Measurements from ENCODE around the gene RTN1. TPM values are rescaled to one million over a fixed set of nuclear protein-coding genes. Genes with fewer than 3 reads are reported as not detected.

The RTN1 gene
- polyA plus RNA-seq, 1 donor from 2014 or later: 1,138 TPM

GRCh38 chr14:59566725-59567124 is 303.9 kb downstream of the RTN1 start:
- Histone ChIP-seq H3K9ac (ENCODE audit: low read length) (no peak overlapping the region), H3K36me3 (ENCODE audit: insufficient read depth, low read length) (no peaks in the 10 kb centered on the region), H3K79me2 (replicated peaks; ENCODE audit: insufficient read depth, low read length) (no peaks in the 10 kb centered on the region), H2AFZ (ENCODE audit: low read depth, low read length) (no peak overlapping the region), H3K4me3 (ENCODE audit: low read length) (no peak overlapping the region), H3K9me2 (ENCODE audit: insufficient read depth, low read length) (no peaks in the 10 kb centered on the region), H3K9me3 (ENCODE audit: low read length) (no peaks in the 10 kb centered on the region), H3F3A (ENCODE audit: insufficient read depth, low read length, poor library complexity, severe bottlenecking) (no peaks in the 10 kb centered on the region), H3K4me2 (ENCODE audit: low read length) (no peak overlapping the region), H3K27ac (ENCODE audit: low read length) (no peak overlapping the region), H3K27me3 (ENCODE audit: insufficient read depth, low read depth, low read length) (no peaks in the 10 kb centered on the region), H4K20me1 (ENCODE audit: insufficient read depth) (no peaks in the 10 kb centered on the region)
- TF ChIP-seq CTCF (IDR thresholded peaks at IDR 0.05; ENCODE audit: poor library complexity, severe bottlenecking) (no peak), REST (IDR thresholded peaks at IDR 0.05; ENCODE audit: borderline replicate concordance) (no peak), RAD21 (conservative IDR thresholded peaks at IDR 0.05) (no peak), SMC3 (conservative IDR thresholded peaks at IDR 0.05; ENCODE audit: poor library complexity) (no peak), MXI1 (conservative IDR thresholded peaks at IDR 0.05; ENCODE audit: poor library complexity, severe bottlenecking) (no peak), EP300 (conservative IDR thresholded peaks at IDR 0.05; ENCODE audit: poor library complexity, severe bottlenecking) (no peak)

GRCh38 chr14:59566296-59566695 is 304.3 kb downstream of the RTN1 start:
- no peaks in the 10 kb centered on the region for H3F3A ChIP-seq (ENCODE audit: insufficient read depth, low read length, poor library complexity, severe bottlenecking)
- H3K27me3 ChIP-seq (ENCODE audit: insufficient read depth, low read depth, low read length): no peaks in the 10 kb centered on the region
- no peak overlapping the region for H3K27ac ChIP-seq (ENCODE audit: low read length)
- no peaks in the 10 kb centered on the region for H4K20me1 ChIP-seq (ENCODE audit: insufficient read depth)
- no peaks in the 10 kb centered on the region for H3K79me2 ChIP-seq (replicated peaks; ENCODE audit: insufficient read depth, low read length)
- H3K36me3 ChIP-seq (ENCODE audit: insufficient read depth, low read length): no peaks in the 10 kb centered on the region
- no peaks in the 10 kb centered on the region for H3K9me2 ChIP-seq (ENCODE audit: insufficient read depth, low read length)
- no peaks in the 10 kb centered on the region for H3K9me3 ChIP-seq (ENCODE audit: low read length)
- no peak for TF ChIP-seq RAD21 (conservative IDR thresholded peaks at IDR 0.05)
- TF ChIP-seq TAF1 (IDR thresholded peaks at IDR 0.05; ENCODE audit: low read depth): no peak
- TF ChIP-seq REST (IDR thresholded peaks at IDR 0.05; ENCODE audit: borderline replicate concordance): no peak
- TF ChIP-seq EP300 (conservative IDR thresholded peaks at IDR 0.05; ENCODE audit: poor library complexity, severe bottlenecking): no peak
- no peak for TF ChIP-seq MXI1 (conservative IDR thresholded peaks at IDR 0.05; ENCODE audit: poor library complexity, severe bottlenecking)
- TF ChIP-seq POLR2AphosphoS5 (IDR thresholded peaks at IDR 0.05): no peak
- TF ChIP-seq SMC3 (conservative IDR thresholded peaks at IDR 0.05; ENCODE audit: poor library complexity): no peak
- no peak for TF ChIP-seq EZH2 (IDR thresholded peaks at IDR 0.05; ENCODE audit: borderline replicate concordance, insufficient read depth, low read length, poor library complexity, severe bottlenecking)
- no peak overlapping the region for H3K9ac ChIP-seq (ENCODE audit: low read length)
- no peak overlapping the region for H3K4me3 ChIP-seq (ENCODE audit: low read length)
- no peak overlapping the region for H3K4me2 ChIP-seq (ENCODE audit: low read length)
- no peak overlapping the region for H2AFZ ChIP-seq (ENCODE audit: low read depth, low read length)

Measured in neural cell (in vitro differentiated cells).